Parathyroid adenoma (tissue), 2 donors: ENCODE data around the gene FKBP4.

ENCODE experiments used
- H2AFZ ChIP-seq: fragments of 300-600 bp; sonication (generic); one replicate; pipeline ENCODE4 v1.7.0; 2017; ENCODE audit warnings: antibody characterized with exemption, mild to moderate bottlenecking
- H3K27ac ChIP-seq: fragments of 300-600 bp; sonication (generic); one replicate; pipeline ENCODE4 v1.7.0; 2017
- H3K27me3 ChIP-seq: fragments of 300-600 bp; sonication (generic); one replicate; pipeline ENCODE4 v1.7.0; 2017; ENCODE audit warnings: low read length; ENCODE audit not compliant: control insufficient read depth, insufficient read depth
- H3K36me3 ChIP-seq: fragments of 300-600 bp; sonication (generic); one replicate; pipeline ENCODE4 v1.7.0; 2017; ENCODE audit warnings: low read length; ENCODE audit not compliant: control insufficient read depth, insufficient read depth
- H3K4me1 ChIP-seq: fragments of 300-600 bp; sonication (generic); one replicate; pipeline ENCODE4 v1.7.0; 2017; ENCODE audit warnings: control low read depth
- H3K4me2 ChIP-seq: fragments of 300-600 bp; sonication (generic); one replicate; pipeline ENCODE4 v1.7.0; 2017; ENCODE audit warnings: low read length
- H3K4me3 ChIP-seq: fragments of 300-600 bp; sonication (generic); one replicate; pipeline ENCODE4 v1.7.0; 2017; ENCODE audit warnings: low read depth, low read length
- H3K79me2 ChIP-seq: fragments of 300-600 bp; sonication (generic); one replicate; pipeline ENCODE4 v1.7.0; 2017; ENCODE audit warnings: control low read depth
- H3K9ac ChIP-seq: fragments of 300-600 bp; sonication (generic); one replicate; pipeline ENCODE4 v1.7.0; 2017; ENCODE audit warnings: mild to moderate bottlenecking
- H3K9me3 ChIP-seq: fragments of 300-600 bp; sonication (generic); one replicate; pipeline ENCODE4 v1.7.0; 2017; ENCODE audit warnings: low read length; ENCODE audit not compliant: control insufficient read depth
- TF ChIP-seq, protein P1 (sequence below): fragments of 300-600 bp; sonication (generic); IDR thresholded peaks from one replicate; pipeline ENCODE4 v1.7.0; 2017; ENCODE audit warnings: antibody characterized with exemption, mild to moderate bottlenecking
- donor health status: primary hyperparathyroidism.

Gene FKBP4

DNA sequence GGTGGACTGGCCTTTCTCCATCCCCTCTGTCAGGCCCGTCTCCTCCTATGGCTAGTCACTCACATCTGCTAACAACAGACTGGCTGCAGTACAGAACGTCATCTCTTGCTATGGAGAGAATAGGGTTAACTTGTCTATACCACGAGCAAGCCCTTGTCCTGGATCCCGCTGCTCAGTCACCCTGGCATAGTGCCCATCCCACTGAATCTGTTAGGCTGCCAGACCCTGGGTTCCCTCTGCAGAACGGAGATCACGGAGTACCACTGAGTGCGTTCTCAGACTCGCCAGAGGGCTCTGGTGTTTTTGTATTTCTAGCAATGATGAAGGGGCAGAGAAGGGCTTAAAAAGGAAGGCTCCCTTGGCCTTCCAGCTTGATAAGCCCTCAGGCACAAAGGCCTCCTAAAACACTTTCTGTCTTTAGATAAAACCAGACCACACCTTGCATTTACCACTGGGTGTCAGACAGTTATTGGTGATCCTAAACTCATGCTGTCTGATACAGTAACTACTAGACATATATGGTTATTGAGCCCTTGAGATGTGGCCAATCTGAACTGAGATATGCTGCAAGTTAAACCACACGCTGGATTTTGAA, 46.4 kb downstream of the FKBP4 start:
- no peaks in the 10 kb centered on the region for H3K27me3 ChIP-seq
- no peaks in the 10 kb centered on the region for H3K4me1 ChIP-seq
- H3K4me2 ChIP-seq, result no peak overlapping the region
- no peaks in the 10 kb centered on the region for H3K36me3 ChIP-seq
- no peak overlapping the region for H3K9ac ChIP-seq
- TF ChIP-seq, protein P1, sequence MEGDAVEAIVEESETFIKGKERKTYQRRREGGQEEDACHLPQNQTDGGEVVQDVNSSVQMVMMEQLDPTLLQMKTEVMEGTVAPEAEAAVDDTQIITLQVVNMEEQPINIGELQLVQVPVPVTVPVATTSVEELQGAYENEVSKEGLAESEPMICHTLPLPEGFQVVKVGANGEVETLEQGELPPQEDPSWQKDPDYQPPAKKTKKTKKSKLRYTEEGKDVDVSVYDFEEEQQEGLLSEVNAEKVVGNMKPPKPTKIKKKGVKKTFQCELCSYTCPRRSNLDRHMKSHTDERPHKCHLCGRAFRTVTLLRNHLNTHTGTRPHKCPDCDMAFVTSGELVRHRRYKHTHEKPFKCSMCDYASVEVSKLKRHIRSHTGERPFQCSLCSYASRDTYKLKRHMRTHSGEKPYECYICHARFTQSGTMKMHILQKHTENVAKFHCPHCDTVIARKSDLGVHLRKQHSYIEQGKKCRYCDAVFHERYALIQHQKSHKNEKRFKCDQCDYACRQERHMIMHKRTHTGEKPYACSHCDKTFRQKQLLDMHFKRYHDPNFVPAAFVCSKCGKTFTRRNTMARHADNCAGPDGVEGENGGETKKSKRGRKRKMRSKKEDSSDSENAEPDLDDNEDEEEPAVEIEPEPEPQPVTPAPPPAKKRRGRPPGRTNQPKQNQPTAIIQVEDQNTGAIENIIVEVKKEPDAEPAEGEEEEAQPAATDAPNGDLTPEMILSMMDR, result no peak
- H3K9me3 ChIP-seq, result no peaks in the 10 kb centered on the region
- no peaks in the 10 kb centered on the region for H3K79me2 ChIP-seq
- no peak overlapping the region for H3K4me3 ChIP-seq
- H2AFZ ChIP-seq, result no peak overlapping the region
- no peak overlapping the region for H3K27ac ChIP-seq

DNA sequence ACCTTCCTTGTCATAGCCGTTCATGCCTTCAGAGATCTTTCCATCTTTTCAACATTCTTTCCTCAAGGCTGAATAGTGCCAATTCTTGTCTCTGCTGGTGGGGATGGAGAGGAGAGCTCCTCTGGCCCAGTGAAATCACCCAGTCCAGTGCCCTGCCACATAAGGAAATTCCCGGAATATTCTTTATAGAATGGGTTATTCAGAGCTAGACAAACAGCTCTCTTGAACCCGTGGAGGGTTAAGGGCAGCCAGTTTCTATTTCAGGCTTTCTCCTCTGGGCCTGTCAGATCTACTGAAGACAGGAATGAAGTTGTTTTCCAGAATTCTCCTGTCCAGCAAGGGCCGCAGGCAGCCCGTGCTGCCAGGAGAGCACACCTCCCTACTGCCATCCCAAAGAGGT, 48.2 kb downstream of the FKBP4 start:
- H3K79me2 ChIP-seq, result no peaks in the 10 kb centered on the region
- H3K9me3 ChIP-seq, result no peaks in the 10 kb centered on the region
- no peak overlapping the region for H3K4me3 ChIP-seq
- H2AFZ ChIP-seq, result no peak overlapping the region
- H3K36me3 ChIP-seq, result no peaks in the 10 kb centered on the region
- H3K27ac ChIP-seq, result no peak overlapping the region
- no peaks in the 10 kb centered on the region for H3K4me1 ChIP-seq
- no peak overlapping the region for H3K9ac ChIP-seq
- TF ChIP-seq, protein P1, result no peak
- no peaks in the 10 kb centered on the region for H3K27me3 ChIP-seq
- H3K4me2 ChIP-seq, result no peak overlapping the region

DNA sequence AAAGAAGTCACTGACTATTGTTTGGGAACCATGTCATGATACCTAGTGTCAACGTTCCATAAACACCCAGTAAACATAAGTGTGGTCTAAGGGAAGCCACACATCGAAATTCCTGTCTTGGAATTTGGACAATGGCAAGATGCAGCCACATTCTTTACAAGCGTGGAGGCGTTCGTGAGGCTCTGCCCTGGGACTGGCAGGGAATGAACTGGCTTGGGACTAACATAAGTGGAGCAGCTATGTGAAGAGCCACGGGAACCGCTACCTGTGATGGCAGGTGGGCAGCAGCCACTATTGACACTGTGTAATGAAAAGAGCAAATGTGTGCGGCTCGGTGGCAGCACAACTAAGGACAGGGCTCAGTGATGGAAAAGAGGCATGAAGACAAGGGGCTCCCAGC, 50.0 kb downstream of the FKBP4 start:
- Histone ChIP-seq H3K27ac (no peak overlapping the region), H3K4me2 (no peak overlapping the region), H2AFZ (no peak overlapping the region), H3K9me3 (no peaks in the 10 kb centered on the region), H3K27me3 (no peaks in the 10 kb centered on the region), H3K36me3 (no peaks in the 10 kb centered on the region), H3K4me1 (no peaks in the 10 kb centered on the region), H3K79me2 (no peaks in the 10 kb centered on the region), H3K4me3 (no peak overlapping the region), H3K9ac (no peak overlapping the region)
- TF ChIP-seq, protein P1, result no peak

DNA sequence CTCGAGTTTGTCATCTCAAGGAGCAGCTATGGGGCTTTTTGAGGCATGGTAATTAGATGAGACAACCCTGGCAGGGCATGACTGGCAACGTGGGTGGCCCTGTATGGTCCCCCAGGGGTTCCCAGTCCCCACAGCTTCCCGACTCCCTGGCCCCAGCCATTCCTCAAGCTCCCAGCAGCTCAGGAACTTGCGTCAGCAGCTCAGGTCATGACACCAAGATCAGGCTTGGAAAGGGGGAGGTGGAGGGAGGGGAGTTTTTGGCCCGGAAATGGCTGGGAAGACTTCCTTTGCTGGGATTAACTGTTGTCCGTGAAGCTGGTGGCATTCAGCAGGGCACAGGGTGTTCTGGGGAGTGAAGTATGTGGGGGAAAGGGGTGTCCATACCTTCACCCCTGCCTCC, 50.5 kb downstream of the FKBP4 start:
- H3K27ac ChIP-seq, result no peak overlapping the region
- H3K4me2 ChIP-seq, result no peak overlapping the region
- H3K9ac ChIP-seq, result no peak overlapping the region
- H3K79me2 ChIP-seq, result no peaks in the 10 kb centered on the region
- H3K9me3 ChIP-seq, result no peaks in the 10 kb centered on the region
- H3K4me1 ChIP-seq, result no peaks in the 10 kb centered on the region
- H2AFZ ChIP-seq, result no peak overlapping the region
- no peaks in the 10 kb centered on the region for H3K27me3 ChIP-seq
- no peak overlapping the region for H3K4me3 ChIP-seq
- TF ChIP-seq, protein P1, result no peak
- no peaks in the 10 kb centered on the region for H3K36me3 ChIP-seq

DNA sequence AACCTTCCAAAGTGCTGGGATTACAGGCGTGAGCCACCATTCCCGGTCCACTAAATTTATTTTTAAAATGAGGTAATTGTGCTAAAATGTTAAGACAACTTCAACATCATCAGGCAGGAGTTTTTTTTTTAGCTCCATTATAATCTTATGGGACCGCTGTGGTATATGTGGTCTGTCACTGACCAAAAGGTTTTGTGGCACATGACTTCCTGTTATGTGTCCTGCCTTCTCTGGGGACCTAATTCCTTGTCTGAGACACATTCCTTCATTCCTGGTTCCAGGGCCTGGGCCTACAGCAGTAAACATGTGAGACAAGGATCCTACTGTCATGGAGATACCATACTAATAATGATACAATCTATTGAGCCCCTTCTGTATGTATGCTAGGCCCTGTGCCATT, 57.2 kb downstream of the FKBP4 start:
- H3K9me3 ChIP-seq, result no peaks in the 10 kb centered on the region
- TF ChIP-seq, protein P1, result no peak
- no peak overlapping the region for H3K4me3 ChIP-seq
- no peak overlapping the region for H3K9ac ChIP-seq
- H3K4me1 ChIP-seq, result no peaks in the 10 kb centered on the region
- H2AFZ ChIP-seq, result no peak overlapping the region
- H3K4me2 ChIP-seq, result no peak overlapping the region
- H3K27ac ChIP-seq, result no peak overlapping the region
- no peaks in the 10 kb centered on the region for H3K79me2 ChIP-seq
- H3K36me3 ChIP-seq, result no peaks in the 10 kb centered on the region
- no peaks in the 10 kb centered on the region for H3K27me3 ChIP-seq
